OCI-LY1 (cell line): ENCODE measurements around the gene KBTBD7.

Experiments
- H2AFZ ChIP-seq: fragments of 200-600 bp; sonication (generic), shearing (Covaris generic); 2 replicates; pipeline ENCODE4 v1.6.0; 2014; ENCODE audit warnings: antibody characterized with exemption, mild to moderate bottlenecking, low read length
- H3F3A ChIP-seq: fragments of 200-600 bp; sonication (generic), shearing (Covaris generic); 2 replicates; pipeline ENCODE4 v1.6.0; 2014; ENCODE audit warnings: mild to moderate bottlenecking, antibody characterized with exemption, low read length, moderate library complexity; ENCODE audit not compliant: insufficient read depth
- H3K27ac ChIP-seq: fragments of 200-600 bp; sonication (generic); 2 replicates; pipeline ENCODE4 v1.5.1; 2014; ENCODE audit warnings: low read length, mixed run types, mild to moderate bottlenecking, low read depth; ENCODE audit not compliant: poor library complexity, severe bottlenecking
- H3K27me3 ChIP-seq: fragments of 200-600 bp; sonication (generic); 2 replicates; pipeline ENCODE4 v1.6.0; 2014; ENCODE audit warnings: antibody characterized with exemption, mild to moderate bottlenecking, low read length, moderate library complexity; ENCODE audit not compliant: insufficient read depth
- H3K36me3 ChIP-seq: fragments of 200-600 bp; sonication (generic); 2 replicates; pipeline ENCODE4 v1.6.1; 2014; ENCODE audit warnings: mild to moderate bottlenecking, antibody characterized with exemption, low read length, moderate library complexity, mixed read lengths; ENCODE audit not compliant: insufficient read depth
- H3K4me1 ChIP-seq: fragments of 200-600 bp; sonication (generic); 2 replicates; pipeline ENCODE4 v1.5.1; 2014; ENCODE audit warnings: mild to moderate bottlenecking, low read length, moderate library complexity; ENCODE audit not compliant: insufficient read depth, severe bottlenecking
- H3K4me2 ChIP-seq: fragments of 200-600 bp; sonication (generic), shearing (Covaris generic); 2 replicates; pipeline ENCODE4 v1.6.1; 2014; ENCODE audit warnings: low read length
- H3K4me3 ChIP-seq: fragments of 200-600 bp; sonication (generic); 2 replicates; pipeline ENCODE4 v1.5.1; 2014; ENCODE audit warnings: low read length, low read depth, mild to moderate bottlenecking, mixed read lengths; ENCODE audit not compliant: poor library complexity, severe bottlenecking
- H3K79me2 ChIP-seq: fragments of 200-600 bp; shearing (Covaris generic); 2 replicates; pipeline ENCODE4 v1.6.1; 2016; ENCODE audit warnings: mixed run types, low read length, mixed read lengths; ENCODE audit not compliant: insufficient read depth
- H3K9ac ChIP-seq: fragments of 200-600 bp; sonication (generic), shearing (Covaris generic); 2 replicates; pipeline ENCODE4 v1.6.1; 2014; ENCODE audit warnings: mild to moderate bottlenecking, low read length, mixed read lengths
- H3K9me2 ChIP-seq: fragments of 200-600 bp; sonication (generic), shearing (Covaris generic); 2 replicates; pipeline ENCODE4 v1.6.1; 2014; ENCODE audit warnings: low read depth, mild to moderate bottlenecking, low read length, mixed read lengths
- H3K9me3 ChIP-seq: fragments of 200-600 bp; shearing (Covaris generic); 2 replicates; pipeline ENCODE4 v1.6.1; 2014; ENCODE audit warnings: low read length, mixed read lengths
- H4K20me1 ChIP-seq: fragments of 200-600 bp; sonication (generic), shearing (Covaris generic); 2 replicates; pipeline ENCODE4 v1.6.0; 2016; ENCODE audit warnings: mild to moderate bottlenecking, low read length; ENCODE audit not compliant: insufficient read depth
- EZH2 ChIP-seq: fragments of 200-600 bp; sonication (generic), shearing (Covaris generic); IDR thresholded peaks from 2 replicates; pipeline ENCODE4 v1.8.0; 2017; ENCODE audit warnings: borderline replicate concordance, mixed run types, mild to moderate bottlenecking, antibody characterized with exemption, low read length, moderate library complexity, mixed read lengths
- TF ChIP-seq, protein P1 (sequence below): fragments of 200-600 bp; sonication (generic), shearing (Covaris generic); IDR thresholded peaks from 2 replicates; pipeline ENCODE4 v1.5.1; 2017; ENCODE audit warnings: mild to moderate bottlenecking, antibody characterized with exemption, low read length, moderate library complexity, mixed read lengths

Gene KBTBD7

GRCh38 chr13:41213316-41213715 is 18.9 kb upstream of the KBTBD7 start:
- TF ChIP-seq EZH2: no peak
- TF ChIP-seq, protein P1, sequence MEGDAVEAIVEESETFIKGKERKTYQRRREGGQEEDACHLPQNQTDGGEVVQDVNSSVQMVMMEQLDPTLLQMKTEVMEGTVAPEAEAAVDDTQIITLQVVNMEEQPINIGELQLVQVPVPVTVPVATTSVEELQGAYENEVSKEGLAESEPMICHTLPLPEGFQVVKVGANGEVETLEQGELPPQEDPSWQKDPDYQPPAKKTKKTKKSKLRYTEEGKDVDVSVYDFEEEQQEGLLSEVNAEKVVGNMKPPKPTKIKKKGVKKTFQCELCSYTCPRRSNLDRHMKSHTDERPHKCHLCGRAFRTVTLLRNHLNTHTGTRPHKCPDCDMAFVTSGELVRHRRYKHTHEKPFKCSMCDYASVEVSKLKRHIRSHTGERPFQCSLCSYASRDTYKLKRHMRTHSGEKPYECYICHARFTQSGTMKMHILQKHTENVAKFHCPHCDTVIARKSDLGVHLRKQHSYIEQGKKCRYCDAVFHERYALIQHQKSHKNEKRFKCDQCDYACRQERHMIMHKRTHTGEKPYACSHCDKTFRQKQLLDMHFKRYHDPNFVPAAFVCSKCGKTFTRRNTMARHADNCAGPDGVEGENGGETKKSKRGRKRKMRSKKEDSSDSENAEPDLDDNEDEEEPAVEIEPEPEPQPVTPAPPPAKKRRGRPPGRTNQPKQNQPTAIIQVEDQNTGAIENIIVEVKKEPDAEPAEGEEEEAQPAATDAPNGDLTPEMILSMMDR: no peak
- no peaks in the 10 kb centered on the region for H3K27me3 ChIP-seq
- no peak overlapping the region for H3K9ac ChIP-seq
- no peaks in the 10 kb centered on the region for H3K9me2 ChIP-seq
- no peaks in the 10 kb centered on the region for H4K20me1 ChIP-seq
- H3K4me3 ChIP-seq: no peak overlapping the region
- H3K4me1 ChIP-seq: no peaks in the 10 kb centered on the region
- no peak overlapping the region for H2AFZ ChIP-seq
- no peaks in the 10 kb centered on the region for H3F3A ChIP-seq
- H3K9me3 ChIP-seq: peaks cover 6% of the 10 kb centered on the region
- H3K36me3 ChIP-seq: no peaks in the 10 kb centered on the region
- no peak overlapping the region for H3K27ac ChIP-seq
- H3K4me2 ChIP-seq: no peak overlapping the region
- no peaks in the 10 kb centered on the region for H3K79me2 ChIP-seq

DNA sequence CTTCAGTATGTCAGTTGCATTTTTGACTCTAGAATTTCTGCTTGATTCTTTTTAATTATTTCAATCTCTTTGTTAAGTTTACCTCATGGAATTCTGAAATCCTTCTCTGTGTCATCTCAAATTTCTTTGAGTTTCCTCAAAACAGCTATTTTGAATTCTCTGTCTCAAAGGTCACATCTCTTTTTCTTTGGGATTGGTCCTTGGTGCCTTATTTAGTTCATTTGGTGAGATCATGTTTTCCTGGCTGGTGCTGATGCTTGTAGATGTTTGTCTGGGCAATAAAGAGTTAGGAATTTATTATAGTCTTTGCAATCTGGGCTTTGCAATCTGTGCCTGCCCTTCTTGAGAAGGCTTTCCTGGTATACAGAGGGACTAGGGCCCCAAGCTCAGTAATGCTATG is 18.5 kb upstream of the KBTBD7 start:
- Histone ChIP-seq H3K9ac (no peak overlapping the region), H3F3A (no peaks in the 10 kb centered on the region), H3K9me3 (peaks cover 10% of the 10 kb centered on the region), H2AFZ (no peak overlapping the region), H4K20me1 (no peaks in the 10 kb centered on the region), H3K4me1 (no peaks in the 10 kb centered on the region), H3K4me3 (no peak overlapping the region), H3K27ac (no peak overlapping the region), H3K36me3 (no peaks in the 10 kb centered on the region), H3K4me2 (no peak overlapping the region), H3K9me2 (no peaks in the 10 kb centered on the region), H3K27me3 (no peaks in the 10 kb centered on the region), H3K79me2 (no peaks in the 10 kb centered on the region)
- TF ChIP-seq EZH2: no peak
- TF ChIP-seq, protein P1: no peak

- H3K27me3 ChIP-seq: no peaks in the 10 kb centered on the region
- H3K4me1 ChIP-seq: no peaks in the 10 kb centered on the region
- no peaks in the 10 kb centered on the region for H3K9me2 ChIP-seq
- TF ChIP-seq, protein P1: no peak
- no peak for TF ChIP-seq EZH2
- H3K9me3 ChIP-seq: peaks cover 12% of the 10 kb centered on the region
- no peak overlapping the region for H3K9ac ChIP-seq
- no peaks in the 10 kb centered on the region for H3K36me3 ChIP-seq
- H3K27ac ChIP-seq: no peak overlapping the region
- no peak overlapping the region for H2AFZ ChIP-seq
- H4K20me1 ChIP-seq: no peaks in the 10 kb centered on the region
- H3K79me2 ChIP-seq: no peaks in the 10 kb centered on the region
- H3F3A ChIP-seq: no peaks in the 10 kb centered on the region
- H3K4me2 ChIP-seq: no peak overlapping the region
- no peak overlapping the region for H3K4me3 ChIP-seq
These were observed 16.7 kb upstream of the KBTBD7 start for GRCh38 chr13:41211062-41211461.
